GM23248 (cell line): ENCODE results near the gene LSM3.

Experiments
- EZH2 ChIP-seq: fragments of 200-600 bp; sonication (generic); IDR thresholded peaks from 2 replicates; pipeline ENCODE4 v1.6.1; 2018; ENCODE audit warnings: antibody characterized with exemption, mild to moderate bottlenecking; ENCODE audit not compliant: insufficient read depth, poor library complexity, severe bottlenecking
- EZH2phosphoT487 ChIP-seq: fragments of 200-600 bp; sonication (generic); IDR thresholded peaks from 2 replicates; pipeline ENCODE4 v1.6.1; 2018; ENCODE audit warnings: antibody characterized with exemption, moderate library complexity, mild to moderate bottlenecking, low read depth; ENCODE audit not compliant: insufficient read depth

DNA sequence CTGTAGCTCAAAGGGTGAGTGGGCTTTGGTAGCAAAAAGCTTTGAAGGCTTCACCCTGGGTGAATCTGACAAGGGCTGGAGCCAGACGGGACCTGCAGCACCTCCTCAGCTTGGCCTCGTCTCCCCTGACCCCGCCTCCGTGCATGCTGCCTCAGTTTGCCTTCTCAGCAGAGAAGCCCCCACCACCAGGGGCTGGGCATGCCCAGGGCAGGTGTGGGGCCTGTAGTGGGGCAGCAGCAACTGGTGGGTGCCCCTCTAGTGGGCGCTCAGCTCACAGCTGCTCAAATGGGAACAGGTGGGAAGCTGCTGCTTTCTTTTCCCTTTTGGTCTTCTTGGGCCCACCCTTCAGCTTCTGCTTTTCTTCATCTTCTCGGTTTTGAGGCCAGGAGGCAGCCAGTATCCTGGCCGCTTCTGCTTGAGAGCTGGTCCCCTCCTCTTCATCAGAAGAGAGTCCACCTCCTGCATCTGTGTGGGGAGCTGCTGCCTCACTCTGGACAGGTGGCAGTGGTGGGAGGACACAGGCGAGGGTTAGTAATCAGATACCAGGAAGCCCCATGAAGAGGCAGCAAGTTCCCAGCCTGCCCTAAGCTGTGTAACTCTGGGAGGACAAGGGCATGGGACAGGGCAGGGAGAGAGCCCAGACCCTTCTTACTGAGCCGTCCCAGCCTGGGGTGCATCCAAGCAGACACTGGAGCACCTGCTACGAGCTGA, 32.8 kb upstream of the LSM3 start:
- TF ChIP-seq EZH2 (no peak), EZH2phosphoT487 (no peak)
